ENCODE results near the gene MAOB. TPM values are rescaled to one million over a fixed set of nuclear protein-coding genes. Genes with fewer than 3 reads are reported as not detected.

The MAOB gene
- total RNA-seq, 3 donors from 2014 or later = 4.3 to 32.6 (median 6.6) TPM

DNA sequence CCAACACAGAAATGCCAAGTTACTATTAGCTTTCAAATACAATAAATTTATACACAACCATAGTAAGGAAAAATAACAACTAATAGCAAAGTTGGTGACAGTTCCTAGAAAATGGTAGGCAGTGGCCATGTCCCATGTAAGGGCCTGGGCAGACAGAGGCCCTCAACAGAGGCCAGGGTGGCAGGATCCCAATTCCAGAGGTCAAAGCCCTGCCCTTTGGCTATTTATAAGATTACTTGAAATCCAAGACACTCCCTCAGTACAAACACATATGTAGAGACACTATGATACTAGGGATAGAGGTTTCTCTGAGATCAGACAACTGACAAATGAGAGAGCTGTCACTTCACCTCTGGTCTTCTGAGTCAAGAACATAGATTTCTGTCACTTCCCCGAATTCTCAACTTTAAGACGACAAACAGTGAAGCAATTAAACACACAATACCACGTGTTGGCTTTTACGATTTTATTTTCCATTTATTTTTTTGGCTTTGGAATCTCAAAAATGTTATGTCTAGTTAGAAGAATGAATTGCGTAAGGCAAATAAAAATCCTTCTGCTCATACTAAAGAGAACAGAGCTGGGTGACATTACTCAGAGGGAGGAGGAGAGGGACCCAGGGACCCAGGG is 16.3 kb upstream of the MAOB start:
- Histone ChIP-seq H3K4me3 (no peak overlapping the region), H3K4me1 (ENCODE audit: low read depth) (no peaks in the 10 kb centered on the region), H3K36me3 (ENCODE audit: low read depth) (no peaks in the 10 kb centered on the region), H3K9me3 (no peaks in the 10 kb centered on the region)
- TF ChIP-seq, protein P1, sequence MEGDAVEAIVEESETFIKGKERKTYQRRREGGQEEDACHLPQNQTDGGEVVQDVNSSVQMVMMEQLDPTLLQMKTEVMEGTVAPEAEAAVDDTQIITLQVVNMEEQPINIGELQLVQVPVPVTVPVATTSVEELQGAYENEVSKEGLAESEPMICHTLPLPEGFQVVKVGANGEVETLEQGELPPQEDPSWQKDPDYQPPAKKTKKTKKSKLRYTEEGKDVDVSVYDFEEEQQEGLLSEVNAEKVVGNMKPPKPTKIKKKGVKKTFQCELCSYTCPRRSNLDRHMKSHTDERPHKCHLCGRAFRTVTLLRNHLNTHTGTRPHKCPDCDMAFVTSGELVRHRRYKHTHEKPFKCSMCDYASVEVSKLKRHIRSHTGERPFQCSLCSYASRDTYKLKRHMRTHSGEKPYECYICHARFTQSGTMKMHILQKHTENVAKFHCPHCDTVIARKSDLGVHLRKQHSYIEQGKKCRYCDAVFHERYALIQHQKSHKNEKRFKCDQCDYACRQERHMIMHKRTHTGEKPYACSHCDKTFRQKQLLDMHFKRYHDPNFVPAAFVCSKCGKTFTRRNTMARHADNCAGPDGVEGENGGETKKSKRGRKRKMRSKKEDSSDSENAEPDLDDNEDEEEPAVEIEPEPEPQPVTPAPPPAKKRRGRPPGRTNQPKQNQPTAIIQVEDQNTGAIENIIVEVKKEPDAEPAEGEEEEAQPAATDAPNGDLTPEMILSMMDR (IDR thresholded peaks at IDR 0.05) = no peak
- intact Hi-C loops (cut with DNase I, micrococcal nuclease) = no loop called here
- ATAC-seq = no peak
- DNase-seq = no peak

DNA sequence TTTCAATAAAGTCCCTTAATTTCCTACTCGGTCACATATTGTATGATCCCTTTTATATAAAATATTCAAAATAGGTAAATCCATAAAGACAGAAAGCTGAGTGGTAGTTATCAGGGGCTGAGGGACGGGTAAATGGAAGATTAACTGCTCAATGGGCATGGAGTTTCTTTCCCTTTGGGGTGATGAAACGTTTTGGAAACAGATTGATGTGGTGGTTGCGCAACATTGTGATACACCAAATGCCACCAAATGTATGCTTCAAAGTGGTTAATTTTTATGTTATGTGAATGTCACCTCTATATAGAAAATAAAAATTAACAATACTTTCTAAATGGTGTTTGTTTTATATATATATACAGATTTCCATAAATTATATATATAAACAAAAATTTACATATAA is 15.0 kb upstream of the MAOB start:
- intact Hi-C loops (cut with DNase I, micrococcal nuclease) = no loop called here
- Histone ChIP-seq H3K4me3 (no peak overlapping the region), H3K9me3 (no peaks in the 10 kb centered on the region), H3K4me1 (ENCODE audit: low read depth) (no peaks in the 10 kb centered on the region), H3K36me3 (ENCODE audit: low read depth) (no peaks in the 10 kb centered on the region)
- no peak for ATAC-seq
- no peak for DNase-seq
- TF ChIP-seq, protein P1 (IDR thresholded peaks at IDR 0.05) = no peak

DNA sequence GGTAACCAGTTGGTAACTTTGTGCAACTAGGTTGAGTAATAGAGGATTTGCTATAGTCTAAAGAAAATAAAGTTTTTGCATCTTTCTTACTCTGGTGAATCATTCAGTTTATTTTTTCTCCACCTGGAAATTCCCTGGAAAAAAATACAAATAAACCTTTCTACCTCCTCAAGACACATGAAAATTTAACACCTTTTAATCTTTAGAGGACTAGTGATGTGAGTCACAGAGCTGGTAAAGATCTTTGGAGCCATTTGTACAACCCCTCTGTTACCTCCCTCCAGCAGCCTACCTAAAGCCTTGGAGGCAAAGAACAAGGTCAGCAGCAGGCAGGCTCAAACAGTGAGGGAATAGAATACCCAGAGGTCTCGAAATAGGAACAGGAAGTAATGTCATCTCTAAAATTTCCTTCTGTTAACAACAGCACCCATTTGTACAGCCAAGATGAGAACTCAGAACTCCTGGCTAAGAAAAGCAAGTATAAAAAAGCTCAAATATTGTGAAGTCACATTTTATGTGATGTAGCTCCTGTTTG is 10.2 kb upstream of the MAOB start:
- Histone ChIP-seq H3K9me3 (no peaks in the 10 kb centered on the region), H3K4me1 (ENCODE audit: low read depth) (no peaks in the 10 kb centered on the region), H3K4me3 (no peak overlapping the region), H3K36me3 (ENCODE audit: low read depth) (no peaks in the 10 kb centered on the region)
- intact Hi-C loops (cut with DNase I, micrococcal nuclease) = no loop called here
- no peak for DNase-seq
- TF ChIP-seq, protein P1 (IDR thresholded peaks at IDR 0.05) = no peak
- no peak for ATAC-seq

DNA sequence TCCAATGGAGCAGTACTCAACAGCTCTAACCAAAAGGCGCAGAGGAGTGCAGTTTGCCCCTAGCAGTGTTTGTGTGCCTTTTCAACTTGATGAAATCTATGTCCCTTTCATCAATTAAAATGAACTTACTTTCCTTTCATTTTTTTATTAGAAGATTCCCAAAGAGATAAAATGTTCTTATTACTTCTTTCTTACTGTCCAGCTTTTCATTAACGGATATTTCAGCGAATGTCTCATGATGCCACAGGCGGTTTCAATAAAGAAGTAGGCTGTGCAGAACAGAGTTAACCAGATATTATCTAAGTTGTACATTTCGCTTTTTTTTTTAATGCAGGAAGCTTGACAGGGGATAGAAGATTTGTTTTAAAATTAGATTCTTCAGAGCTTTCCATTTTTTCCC is 3.4 kb upstream of the MAOB start:
- intact Hi-C loops (cut with DNase I, micrococcal nuclease) = no loop called here
- Histone ChIP-seq H3K4me1 (ENCODE audit: low read depth) (no peaks in the 10 kb centered on the region), H3K36me3 (ENCODE audit: low read depth) (no peaks in the 10 kb centered on the region), H3K9me3 (no peaks in the 10 kb centered on the region), H3K4me3 (no peak overlapping the region)
- TF ChIP-seq, protein P1 (IDR thresholded peaks at IDR 0.05) = no peak
- ATAC-seq (no peak), DNase-seq (no peak)

DNA sequence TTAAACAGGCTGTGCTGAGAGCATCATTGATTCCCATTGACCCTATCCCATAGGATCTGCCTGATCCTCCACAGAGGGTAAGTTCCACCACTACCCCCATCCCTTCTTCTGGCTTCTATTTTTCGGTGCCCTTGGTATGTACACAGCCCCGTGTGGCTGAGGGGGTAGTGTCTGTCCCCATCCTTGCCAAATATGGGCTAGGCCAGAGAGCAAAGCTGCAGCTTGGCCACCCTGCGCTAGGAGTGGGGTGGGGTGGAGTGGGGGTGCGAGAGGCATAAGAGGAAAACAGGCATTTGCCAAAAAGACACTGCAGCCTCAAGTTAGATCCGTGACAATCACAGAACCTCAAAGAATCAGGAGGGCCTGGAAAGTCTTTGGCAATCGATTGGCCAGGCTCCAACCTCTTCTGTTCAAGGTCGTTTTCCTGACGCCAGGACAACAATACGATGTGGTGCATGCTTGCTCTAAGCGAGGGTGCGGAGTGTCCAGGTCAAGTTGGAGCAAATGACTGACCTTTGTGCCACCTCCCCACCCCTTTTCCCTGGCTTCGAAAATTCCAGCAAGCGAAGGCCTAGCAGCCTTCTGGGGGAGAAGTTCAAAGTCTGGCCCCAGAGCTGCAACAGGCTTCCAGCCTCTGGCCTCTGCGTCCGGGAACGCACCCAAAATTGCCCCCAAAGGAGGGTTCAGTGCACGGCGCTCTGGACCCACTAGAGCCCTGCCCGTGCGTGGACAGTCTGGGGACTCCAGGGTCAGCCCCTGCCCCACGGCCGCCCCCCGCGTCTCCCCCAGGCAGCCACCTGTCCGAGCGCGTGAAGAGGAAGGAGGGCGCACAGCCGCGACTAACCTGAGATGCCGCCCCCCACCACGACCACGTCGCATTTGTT is 598 bp downstream of the MAOB start:
- Histone ChIP-seq H3K4me1 (ENCODE audit: low read depth) (no peaks in the 10 kb centered on the region), H3K36me3 (ENCODE audit: low read depth) (no peaks in the 10 kb centered on the region), H3K9me3 (no peaks in the 10 kb centered on the region), H3K4me3 (no peak overlapping the region)
- DNase-seq (peak in 2 of 3 donors; percentile 8 to 22), ATAC-seq (peak; percentile 56)
- intact Hi-C loops (cut with DNase I, micrococcal nuclease) = no loop called here
- TF ChIP-seq, protein P1 (IDR thresholded peaks at IDR 0.05) = no peak
